PFSK-1 (cell line): ENCODE measurements around the gene CCDC192.

ENCODE experiments used
- FOXP2 ChIP-seq: optimal IDR thresholded peaks from 2 replicates; pipeline ENCODE3; 2011; ENCODE audit warnings: borderline replicate concordance, control low read depth, inconsistent platforms; ENCODE audit not compliant: insufficient read depth; ENCODE audit errors: extremely low read length, extremely low read depth
- POLR2AphosphoS5 ChIP-seq: IDR thresholded peaks from 2 replicates; pipeline ENCODE4 v1.6.1; 2012; ENCODE audit warnings: low read depth, mild to moderate bottlenecking, control low read depth, low read length, moderate library complexity
- REST ChIP-seq, 2 experiments: IDR thresholded peaks; 2 replicates each; pipeline versions ENCODE4 v1.6.1 to v1.8.0; 2011 to 2012; ENCODE audit warnings: low read depth in 2 of 2, low read length in 2 of 2, control low read depth in 1 of 2, inconsistent platforms in 1 of 2, mild to moderate bottlenecking in 1 of 2, moderate library complexity in 1 of 2; ENCODE audit not compliant: insufficient read depth in 1 of 2
- SIN3A ChIP-seq: IDR thresholded peaks from 2 replicates; pipeline ENCODE4 v1.6.1; 2012; ENCODE audit warnings: mild to moderate bottlenecking, low read length, moderate library complexity, borderline replicate concordance; ENCODE audit not compliant: insufficient read depth
- TAF1 ChIP-seq: IDR thresholded peaks from 2 replicates; pipeline ENCODE4 v1.6.1; 2012; ENCODE audit warnings: low read length, control low read depth, borderline replicate concordance; ENCODE audit not compliant: insufficient read depth

Gene CCDC192

DNA sequence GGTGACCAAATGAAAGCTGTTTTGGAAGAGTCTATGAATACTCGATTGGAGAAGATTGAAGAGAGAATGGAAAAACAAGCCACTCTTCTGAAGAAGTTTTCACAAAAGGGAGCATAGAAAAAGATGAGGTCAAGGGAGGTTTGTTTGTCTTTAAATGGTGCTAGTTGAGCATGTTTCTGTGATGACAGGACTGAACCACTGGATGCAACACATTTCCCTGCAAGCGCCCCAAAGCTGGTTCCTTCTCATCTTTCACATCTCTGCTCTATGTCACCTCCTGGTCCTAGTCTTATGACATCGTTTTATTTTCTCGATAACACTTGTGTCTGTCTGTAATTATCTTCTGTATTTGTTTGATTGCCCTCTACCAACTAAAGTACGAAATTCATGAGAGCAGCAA is 3.8 kb upstream of the CCDC192 start:
- TF ChIP-seq FOXP2 (no peak), POLR2AphosphoS5 (no peak), REST (IDR thresholded peaks at IDR 0.05; ENCODE audit: insufficient read depth in 1 of 2, low read depth in 2 of 2, low read length in 2 of 2) (no peak), SIN3A (no peak), TAF1 (no peak)

- no peak for TF ChIP-seq TAF1
- TF ChIP-seq SIN3A, result no peak
- TF ChIP-seq REST (IDR thresholded peaks at IDR 0.05; ENCODE audit: insufficient read depth in 1 of 2, low read depth in 2 of 2, low read length in 2 of 2), result no peak
- TF ChIP-seq POLR2AphosphoS5, result no peak
- TF ChIP-seq FOXP2, result no peak
Observed at GRCh38 chr5:127700237-127700766, 2.9 kb upstream of the CCDC192 start.

DNA sequence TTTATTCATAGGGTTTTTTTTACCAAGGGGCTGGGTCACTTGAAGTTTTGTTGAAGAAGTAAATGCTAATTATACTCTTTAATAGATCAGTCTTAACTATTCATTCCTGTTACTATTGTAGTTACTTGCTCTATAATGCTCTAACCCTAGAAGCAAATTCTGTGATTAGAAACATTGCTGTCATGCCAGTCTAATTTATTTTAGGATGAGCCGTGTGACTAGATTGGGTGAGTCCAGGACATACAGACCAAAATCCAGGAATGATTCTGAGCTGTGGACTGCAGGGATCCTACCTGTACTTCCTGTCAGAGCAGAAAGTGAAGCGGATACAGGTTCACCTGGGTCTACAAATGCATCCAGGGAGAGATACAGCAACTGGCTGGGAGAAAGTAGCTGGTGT is 757 bp upstream of the CCDC192 start:
- no peak for TF ChIP-seq FOXP2
- TF ChIP-seq TAF1, result no peak
- no peak for TF ChIP-seq REST (IDR thresholded peaks at IDR 0.05; ENCODE audit: insufficient read depth in 1 of 2, low read depth in 2 of 2, low read length in 2 of 2)
- TF ChIP-seq SIN3A, result no peak
- no peak for TF ChIP-seq POLR2AphosphoS5

- TF ChIP-seq FOXP2 (no peak), TAF1 (no peak), SIN3A (no peak), REST (IDR thresholded peaks at IDR 0.05; ENCODE audit: insufficient read depth in 1 of 2, low read depth in 2 of 2, low read length in 2 of 2) (no peak), POLR2AphosphoS5 (no peak)
Observed at GRCh38 chr5:127705120-127705892, 2.1 kb downstream of the CCDC192 start.
